ENCODE measurements around the gene TCF23.

Gene TCF23

GRCh38 chr2:27198627-27199026, 49.8 kb downstream of the TCF23 start:
- no peak overlapping the region for H3K4me2 ChIP-seq (ENCODE audit: low read depth, low read length, poor library complexity, severe bottlenecking)

GRCh38 chr2:27199241-27199640, 50.4 kb downstream of the TCF23 start:
- Histone ChIP-seq H3K79me2 (ENCODE audit: insufficient read depth, low read length) (no peaks in the 10 kb centered on the region), H3K9ac (ENCODE audit: low read depth, low read length, poor library complexity, severe bottlenecking) (no peak overlapping the region), H4K20me1 (ENCODE audit: insufficient read depth, low read length, poor library complexity, severe bottlenecking) (no peaks in the 10 kb centered on the region), H2AFZ (ENCODE audit: low read length) (no peak overlapping the region), H3F3A (ENCODE audit: low read depth) (no peaks in the 10 kb centered on the region), H3K36me3 (ENCODE audit: insufficient read depth, low read length) (peaks cover 34% of the 10 kb centered on the region; the same call in 1 of the 2 replicates), H3K27me3 (ENCODE audit: insufficient read depth, low read length, poor library complexity, severe bottlenecking) (no peaks in the 10 kb centered on the region), H3K4me3 (ENCODE audit: low read length, poor library complexity, severe bottlenecking) (no peak overlapping the region), H3K4me1 (ENCODE audit: insufficient read depth, low read length, poor library complexity, severe bottlenecking) (no peaks in the 10 kb centered on the region), H3K9me2 (replicated peaks; ENCODE audit: low read depth, low read length) (no peaks in the 10 kb centered on the region), H3K9me3 (ENCODE audit: insufficient read depth, low read depth, low read length) (no peaks in the 10 kb centered on the region), H3K4me2 (ENCODE audit: low read depth, low read length, poor library complexity, severe bottlenecking) (no peak overlapping the region)
- no peak for TF ChIP-seq CTCF (conservative IDR thresholded peaks at IDR 0.05; ENCODE audit: low read length)

More at GRCh38 chr2:27198627-27199026, 49.8 kb downstream of the TCF23 start:
- no peaks in the 10 kb centered on the region for H4K20me1 ChIP-seq (ENCODE audit: insufficient read depth, low read length, poor library complexity, severe bottlenecking)
- H3K4me3 ChIP-seq (ENCODE audit: low read length, poor library complexity, severe bottlenecking): no peak overlapping the region
- no peaks in the 10 kb centered on the region for H3K9me2 ChIP-seq (replicated peaks; ENCODE audit: low read depth, low read length)
- H3K36me3 ChIP-seq (ENCODE audit: insufficient read depth, low read length): peaks cover 29% of the 10 kb centered on the region; the same call in 1 of the 2 replicates
- H3F3A ChIP-seq (ENCODE audit: low read depth): no peaks in the 10 kb centered on the region
- H3K4me1 ChIP-seq (ENCODE audit: insufficient read depth, low read length, poor library complexity, severe bottlenecking): no peaks in the 10 kb centered on the region
- no peak overlapping the region for H2AFZ ChIP-seq (ENCODE audit: low read length)
- H3K79me2 ChIP-seq (ENCODE audit: insufficient read depth, low read length): no peaks in the 10 kb centered on the region
- H3K9ac ChIP-seq (ENCODE audit: low read depth, low read length, poor library complexity, severe bottlenecking): no peak overlapping the region
- TF ChIP-seq CTCF (conservative IDR thresholded peaks at IDR 0.05; ENCODE audit: low read length): no peak
- no peak for TF ChIP-seq EZH2phosphoT487 (IDR thresholded peaks at IDR 0.05; ENCODE audit: borderline replicate concordance)
- H3K27me3 ChIP-seq (ENCODE audit: insufficient read depth, low read length, poor library complexity, severe bottlenecking): no peaks in the 10 kb centered on the region
- H3K9me3 ChIP-seq (ENCODE audit: insufficient read depth, low read depth, low read length): no peaks in the 10 kb centered on the region

- peaks cover 53% of the 10 kb centered on the region; the same call in 1 of the 2 replicates for H3K36me3 ChIP-seq (ENCODE audit: insufficient read depth, low read length)
- H3F3A ChIP-seq (ENCODE audit: low read depth): no peaks in the 10 kb centered on the region
- no peaks in the 10 kb centered on the region for H4K20me1 ChIP-seq (ENCODE audit: insufficient read depth, low read length, poor library complexity, severe bottlenecking)
- no peak overlapping the region for H2AFZ ChIP-seq (ENCODE audit: low read length)
- no peak overlapping the region for H3K9ac ChIP-seq (ENCODE audit: low read depth, low read length, poor library complexity, severe bottlenecking)
- H3K9me3 ChIP-seq (ENCODE audit: insufficient read depth, low read depth, low read length): no peaks in the 10 kb centered on the region
- no peaks in the 10 kb centered on the region for H3K9me2 ChIP-seq (replicated peaks; ENCODE audit: low read depth, low read length)
- H3K27me3 ChIP-seq (ENCODE audit: insufficient read depth, low read length, poor library complexity, severe bottlenecking): no peaks in the 10 kb centered on the region
- no peak overlapping the region for H3K4me2 ChIP-seq (ENCODE audit: low read depth, low read length, poor library complexity, severe bottlenecking)
- no peaks in the 10 kb centered on the region for H3K79me2 ChIP-seq (ENCODE audit: insufficient read depth, low read length)
- no peak for TF ChIP-seq EZH2phosphoT487 (IDR thresholded peaks at IDR 0.05; ENCODE audit: borderline replicate concordance)
- no peaks in the 10 kb centered on the region for H3K4me1 ChIP-seq (ENCODE audit: insufficient read depth, low read length, poor library complexity, severe bottlenecking)
- H3K4me3 ChIP-seq (ENCODE audit: low read length, poor library complexity, severe bottlenecking): no peak overlapping the region
Observed at GRCh38 chr2:27201675-27202074, 52.9 kb downstream of the TCF23 start.

- no peak overlapping the region for H2AFZ ChIP-seq (ENCODE audit: low read length)
- H4K20me1 ChIP-seq (ENCODE audit: insufficient read depth, low read length, poor library complexity, severe bottlenecking): no peaks in the 10 kb centered on the region
- TF ChIP-seq CTCF (conservative IDR thresholded peaks at IDR 0.05; ENCODE audit: low read length): no peak
- TF ChIP-seq EZH2phosphoT487 (IDR thresholded peaks at IDR 0.05; ENCODE audit: borderline replicate concordance): no peak
- H3K79me2 ChIP-seq (ENCODE audit: insufficient read depth, low read length): 0 out of 2 replicates have a peak, but pooled peaks cover 4% of the 10 kb centered on the region
- H3K27me3 ChIP-seq (ENCODE audit: insufficient read depth, low read length, poor library complexity, severe bottlenecking): no peaks in the 10 kb centered on the region
- H3K36me3 ChIP-seq (ENCODE audit: insufficient read depth, low read length): peaks cover 55% of the 10 kb centered on the region; the same call in 1 of the 2 replicates
- H3F3A ChIP-seq (ENCODE audit: low read depth): no peaks in the 10 kb centered on the region
- no peaks in the 10 kb centered on the region for H3K9me2 ChIP-seq (replicated peaks; ENCODE audit: low read depth, low read length)
- no peak overlapping the region for H3K4me3 ChIP-seq (ENCODE audit: low read length, poor library complexity, severe bottlenecking)
- H3K4me2 ChIP-seq (ENCODE audit: low read depth, low read length, poor library complexity, severe bottlenecking): no peak overlapping the region
- no peak overlapping the region for H3K9ac ChIP-seq (ENCODE audit: low read depth, low read length, poor library complexity, severe bottlenecking)
- H3K9me3 ChIP-seq (ENCODE audit: insufficient read depth, low read depth, low read length): no peaks in the 10 kb centered on the region
- H3K4me1 ChIP-seq (ENCODE audit: insufficient read depth, low read length, poor library complexity, severe bottlenecking): no peaks in the 10 kb centered on the region
Observed at GRCh38 chr2:27202854-27203253, 54.0 kb downstream of the TCF23 start.

Data from Loucy (cell line).